Natural killer cell treated with Interleukin-12 subunit alpha and Interleukin-12 subunit beta and Interleukin-15 and Interleukin-18, amount 100 ng/mL, for 72 hours (primary cell): ENCODE measurements around the gene SDHAF3. TPM values are rescaled to one million over a fixed set of nuclear protein-coding genes. Genes with fewer than 3 reads are reported as not detected.

Experiments
- ATAC-seq, 2 donors: fragments of 150-1000 bp; cut with Tn5 transposase in 1 of 2; sonication (Bioruptor Pico), chemical (Tn5 transposase) in 1 of 2; 2 replicates each; pipeline ENCODE4 v1.10.0; 2021
- DNase-seq: peaks from one replicate; pipeline ENCODE4 v3.0.0; 2022; ENCODE audit warnings: low spot score
- H3K27ac Mint-ChIP-seq, 2 donors: 1 replicate in 1 of 2; 2 replicates in 1 of 2; pipeline ENCODE4 v1.8.0; 2022; ENCODE audit warnings: mixed read lengths in 2 of 2, mild to moderate bottlenecking in 1 of 2, moderate library complexity in 1 of 2
- H3K27me3 Mint-ChIP-seq, 2 donors: 1 replicate in 1 of 2; 2 replicates in 1 of 2; pipeline ENCODE4 v1.8.0; 2022; ENCODE audit warnings: mixed read lengths in 2 of 2
- H3K36me3 Mint-ChIP-seq: one replicate; pipeline ENCODE4 v1.8.0; 2022; ENCODE audit warnings: mixed read lengths
- H3K4me1 Mint-ChIP-seq, 2 donors: 1 replicate in 1 of 2; 2 replicates in 1 of 2; pipeline ENCODE4 v1.8.0; 2022; ENCODE audit warnings: low read depth in 2 of 2, mixed read lengths in 2 of 2, mild to moderate bottlenecking in 1 of 2
- H3K4me3 Mint-ChIP-seq: one replicate; pipeline ENCODE4 v1.8.0; 2022; ENCODE audit warnings: mixed read lengths
- H3K9me3 Mint-ChIP-seq: 2 replicates; pipeline ENCODE4 v1.8.0; 2022; ENCODE audit warnings: mixed read lengths
- total RNA-seq, 2 donors: library from RNA; stranded (reverse); gene quantifications; one replicate each; pipeline ENCODE4 v1.2.3, GENCODE V29; 2022

The SDHAF3 gene
- total RNA-seq, 2 donors from 2014 or later, result 17.0 to 23.8 TPM

DNA sequence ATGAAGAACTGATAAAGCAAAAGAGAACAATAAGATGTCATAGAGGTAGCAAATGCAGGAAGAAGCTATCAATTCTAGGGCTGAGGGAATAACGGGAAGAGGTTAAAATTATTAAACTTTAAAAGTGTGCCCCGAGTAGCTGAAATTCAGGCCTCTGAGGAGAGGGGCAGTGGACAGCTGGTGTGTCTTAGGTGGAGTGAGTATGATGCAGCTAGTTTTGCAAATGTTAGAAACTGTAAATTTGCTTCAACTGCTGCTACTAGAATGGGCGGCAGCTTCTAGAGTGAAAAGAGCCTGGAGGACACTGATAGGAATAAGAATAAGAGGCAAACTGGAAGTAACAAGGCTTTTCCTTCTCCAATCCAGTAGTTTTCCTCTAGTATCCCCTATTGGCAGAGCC is 87.3 kb downstream of the SDHAF3 start:
- DNase-seq (no peak), ATAC-seq (no peak)
- Mint-ChIP-seq H3K27ac (no peak overlapping the region), H3K4me3 (no peak overlapping the region), H3K36me3 (no peaks in the 10 kb centered on the region), H3K27me3 (peaks cover 4 to 35% of the 10 kb centered on the region in 2 donors), H3K4me1 (no peaks in the 10 kb centered on the region), H3K9me3 (no peaks in the 10 kb centered on the region)

DNA sequence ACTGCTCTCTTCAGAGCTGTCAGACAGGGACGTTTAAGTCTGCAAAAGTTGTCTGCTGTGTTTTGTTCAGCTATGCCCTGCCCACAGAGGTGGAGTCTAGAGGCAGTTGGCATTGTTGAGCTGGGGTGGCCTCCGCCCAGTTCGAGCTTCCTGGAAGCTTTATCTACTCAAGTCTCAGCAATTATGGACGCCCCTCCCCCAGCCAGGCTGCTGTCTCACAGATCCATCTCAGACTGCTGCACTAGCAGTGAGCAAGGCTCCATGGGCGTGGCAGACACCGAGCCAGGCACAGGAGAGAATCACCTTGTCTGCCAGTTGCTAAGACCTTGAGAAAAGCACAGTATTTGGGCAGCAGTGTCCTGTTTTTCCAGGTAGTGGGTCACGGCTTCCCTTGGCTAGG is 98.1 kb downstream of the SDHAF3 start:
- H3K36me3 Mint-ChIP-seq, result no peaks in the 10 kb centered on the region
- H3K9me3 Mint-ChIP-seq, result peaks cover 16% of the 10 kb centered on the region
- H3K27me3 Mint-ChIP-seq, result peaks cover 0 to 36% of the 10 kb centered on the region in 2 donors
- ATAC-seq (no peak), DNase-seq (no peak)
- H3K4me3 Mint-ChIP-seq, result no peak overlapping the region
- no peak overlapping the region for H3K27ac Mint-ChIP-seq
- H3K4me1 Mint-ChIP-seq, result no peaks in the 10 kb centered on the region

DNA sequence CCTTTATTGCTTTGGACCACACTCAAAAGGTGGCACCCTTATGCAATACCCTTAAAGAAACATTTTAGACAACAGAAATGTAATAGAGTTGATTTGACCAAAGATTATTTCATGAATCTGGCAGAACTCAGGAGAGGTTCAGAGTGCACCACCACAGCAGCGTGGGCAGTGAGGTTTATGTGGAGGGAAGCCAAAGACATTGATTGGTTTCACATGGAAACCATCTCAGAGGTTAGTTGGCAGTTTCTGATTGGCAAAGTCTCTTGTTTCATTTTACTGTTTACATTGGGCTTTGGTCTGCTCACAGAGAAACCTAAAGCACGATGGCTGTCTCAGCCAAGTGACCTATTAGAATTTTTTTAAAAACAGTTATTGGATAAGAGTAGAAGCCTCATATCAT is 101.3 kb downstream of the SDHAF3 start:
- no peaks in the 10 kb centered on the region for H3K4me1 Mint-ChIP-seq
- DNase-seq (no peak), ATAC-seq (no peak)
- H3K36me3 Mint-ChIP-seq, result no peaks in the 10 kb centered on the region
- peaks cover 9% of the 10 kb centered on the region for H3K9me3 Mint-ChIP-seq
- H3K4me3 Mint-ChIP-seq, result no peak overlapping the region
- H3K27me3 Mint-ChIP-seq, result peaks cover 0 to 36% of the 10 kb centered on the region in 2 donors
- no peak overlapping the region for H3K27ac Mint-ChIP-seq

DNA sequence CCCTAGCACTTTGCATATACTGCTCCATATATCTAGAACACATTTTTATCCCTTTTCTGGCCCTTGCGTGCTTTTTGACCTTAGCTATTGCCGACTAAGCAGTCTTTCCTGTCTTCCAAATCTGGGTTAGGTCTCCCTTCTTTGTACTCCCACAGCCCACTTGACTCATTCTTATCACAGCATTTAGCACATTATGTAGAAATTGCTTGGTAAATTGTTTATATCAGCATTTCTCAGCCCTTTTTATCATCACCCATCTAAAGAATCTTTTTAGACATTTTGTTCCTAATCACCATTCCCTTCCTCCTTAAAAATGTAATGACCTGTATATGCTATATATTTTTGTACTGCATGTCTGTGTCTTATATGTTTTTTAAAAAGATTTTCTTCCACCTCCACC is 101.7 kb downstream of the SDHAF3 start:
- Mint-ChIP-seq H3K4me1 (no peaks in the 10 kb centered on the region), H3K27me3 (peaks cover 0 to 36% of the 10 kb centered on the region in 2 donors), H3K36me3 (no peaks in the 10 kb centered on the region), H3K4me3 (no peak overlapping the region), H3K27ac (no peak overlapping the region), H3K9me3 (peaks cover 8% of the 10 kb centered on the region)
- DNase-seq (no peak), ATAC-seq (no peak)

DNA sequence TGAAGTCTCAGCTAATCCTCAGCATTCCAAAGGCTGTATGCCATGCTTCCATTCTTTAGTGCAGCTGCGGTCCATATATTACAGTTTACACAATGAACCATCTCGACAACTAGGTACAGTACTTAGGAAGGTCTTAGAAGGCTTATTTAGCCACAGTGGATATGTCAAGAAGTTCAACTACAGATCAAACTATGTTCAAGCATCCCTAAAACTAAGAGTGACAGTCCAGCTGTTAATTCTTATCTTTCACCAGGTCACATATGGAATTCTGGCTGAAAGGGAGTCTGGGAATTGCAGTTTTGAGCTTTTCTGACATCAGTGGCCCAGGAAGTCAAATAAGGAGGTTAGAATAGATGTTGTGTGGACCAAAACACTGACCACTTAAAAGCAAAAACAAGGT is 106.8 kb downstream of the SDHAF3 start:
- Mint-ChIP-seq H3K27ac (no peak overlapping the region), H3K4me1 (no peaks in the 10 kb centered on the region), H3K27me3 (peaks cover 0 to 12% of the 10 kb centered on the region in 2 donors), H3K36me3 (no peaks in the 10 kb centered on the region), H3K9me3 (peaks cover 4% of the 10 kb centered on the region), H3K4me3 (no peak overlapping the region)
- ATAC-seq (no peak), DNase-seq (no peak)

DNA sequence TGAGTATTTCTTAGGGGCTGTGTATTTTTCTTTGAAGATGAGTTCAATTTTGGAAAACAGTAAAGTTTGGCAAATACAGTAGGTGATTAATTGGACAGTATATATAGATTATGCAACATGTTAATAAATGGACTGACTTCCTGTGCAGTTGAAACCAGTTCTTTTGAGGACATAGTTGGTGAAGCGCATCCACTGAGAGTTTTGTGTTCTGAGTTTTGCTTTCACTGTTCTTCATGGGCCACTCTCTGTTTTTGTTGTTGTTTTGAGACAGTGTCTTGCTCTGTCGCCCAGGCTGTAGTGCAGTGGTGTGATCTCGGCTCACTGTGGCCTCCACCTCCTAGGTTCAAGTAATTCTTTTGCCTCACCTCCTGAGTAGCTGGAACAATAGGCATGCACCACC is 109.0 kb downstream of the SDHAF3 start:
- H3K4me3 Mint-ChIP-seq, result no peak overlapping the region
- no peaks in the 10 kb centered on the region for H3K36me3 Mint-ChIP-seq
- H3K27me3 Mint-ChIP-seq, result peaks cover 0 to 7% of the 10 kb centered on the region in 2 donors
- ATAC-seq (no peak), DNase-seq (no peak)
- H3K4me1 Mint-ChIP-seq, result no peaks in the 10 kb centered on the region
- H3K9me3 Mint-ChIP-seq, result peaks cover 4% of the 10 kb centered on the region
- H3K27ac Mint-ChIP-seq, result no peak overlapping the region

Other genes starting within 250 kb of the SDHAF3 start
- gene DLX6, start 112.1 kb upstream of the SDHAF3 start, total RNA-seq, result not detected
- gene DLX5, start 92.9 kb upstream of the SDHAF3 start, total RNA-seq, result not detected